ENCODE measurements around the gene MPND.

The MPND gene

GRCh38 chr19:4375164-4376027, 32.0 kb downstream of the MPND start:
- Histone ChIP-seq H3K4me3 (ENCODE audit: low read length in 2 of 2) (peak overlapping the region in 1 of 2 donors; percentile 29), H3K36me3 (ENCODE audit: control insufficient read depth in 2 of 2, insufficient read depth in 2 of 2, low read length in 2 of 2) (no peaks in the 10 kb centered on the region), H3K27ac (ENCODE audit: low read length) (peak overlapping the region; percentile 71), H3K9ac (ENCODE audit: low read length in 2 of 2) (no peak overlapping the region), H3K4me1 (ENCODE audit: control insufficient read depth, insufficient read depth, low read length) (peaks cover 82% of the 10 kb centered on the region), H3K9me3 (ENCODE audit: control insufficient read depth in 2 of 2, low read length in 2 of 2) (no peaks in the 10 kb centered on the region), H3K27me3 (ENCODE audit: control insufficient read depth in 1 of 2, insufficient read depth in 2 of 2, low read length in 2 of 2) (no peaks in the 10 kb centered on the region)

GRCh38 chr19:4376028-4376670, 32.8 kb downstream of the MPND start:
- H3K36me3 ChIP-seq (ENCODE audit: control insufficient read depth in 2 of 2, insufficient read depth in 2 of 2, low read length in 2 of 2): no peaks in the 10 kb centered on the region
- H3K4me1 ChIP-seq (ENCODE audit: control insufficient read depth, insufficient read depth, low read length): peaks cover 82% of the 10 kb centered on the region
- H3K9ac ChIP-seq (ENCODE audit: low read length in 2 of 2): peak overlapping the region in 1 of 2 donors; percentile 21
- no peak overlapping the region for H3K4me3 ChIP-seq (ENCODE audit: low read length in 2 of 2)
- no peaks in the 10 kb centered on the region for H3K9me3 ChIP-seq (ENCODE audit: control insufficient read depth in 2 of 2, low read length in 2 of 2)
- peak overlapping the region; percentile 31 for H3K27ac ChIP-seq (ENCODE audit: low read length)
- H3K27me3 ChIP-seq (ENCODE audit: control insufficient read depth in 1 of 2, insufficient read depth in 2 of 2, low read length in 2 of 2): no peaks in the 10 kb centered on the region

GRCh38 chr19:4376671-4376990, 33.3 kb downstream of the MPND start:
- H3K9me3 ChIP-seq (ENCODE audit: control insufficient read depth in 2 of 2, low read length in 2 of 2): no peaks in the 10 kb centered on the region
- H3K27ac ChIP-seq (ENCODE audit: low read length): no peak overlapping the region
- peak overlapping the region in 1 of 2 donors; percentile 36 for H3K9ac ChIP-seq (ENCODE audit: low read length in 2 of 2)
- peaks cover 77% of the 10 kb centered on the region for H3K4me1 ChIP-seq (ENCODE audit: control insufficient read depth, insufficient read depth, low read length)
- no peaks in the 10 kb centered on the region for H3K27me3 ChIP-seq (ENCODE audit: control insufficient read depth in 1 of 2, insufficient read depth in 2 of 2, low read length in 2 of 2)
- H3K4me3 ChIP-seq (ENCODE audit: low read length in 2 of 2): no peak overlapping the region
- H3K36me3 ChIP-seq (ENCODE audit: control insufficient read depth in 2 of 2, insufficient read depth in 2 of 2, low read length in 2 of 2): no peaks in the 10 kb centered on the region

- H3K9ac ChIP-seq (ENCODE audit: low read length in 2 of 2): no peak overlapping the region
- peaks cover 72% of the 10 kb centered on the region for H3K4me1 ChIP-seq (ENCODE audit: control insufficient read depth, insufficient read depth, low read length)
- no peaks in the 10 kb centered on the region for H3K36me3 ChIP-seq (ENCODE audit: control insufficient read depth in 2 of 2, insufficient read depth in 2 of 2, low read length in 2 of 2)
- H3K27ac ChIP-seq (ENCODE audit: low read length): no peak overlapping the region
- H3K4me3 ChIP-seq (ENCODE audit: low read length in 2 of 2): no peak overlapping the region
- H3K9me3 ChIP-seq (ENCODE audit: control insufficient read depth in 2 of 2, low read length in 2 of 2): no peaks in the 10 kb centered on the region
- H3K27me3 ChIP-seq (ENCODE audit: control insufficient read depth in 1 of 2, insufficient read depth in 2 of 2, low read length in 2 of 2): no peaks in the 10 kb centered on the region
Observed at GRCh38 chr19:4376991-4377781, 33.8 kb downstream of the MPND start.

GRCh38 chr19:4378886-4379285, 35.5 kb downstream of the MPND start:
- Histone ChIP-seq H3K27ac (ENCODE audit: low read length) (no peak overlapping the region), H3K9me3 (ENCODE audit: control insufficient read depth in 2 of 2, low read length in 2 of 2) (no peaks in the 10 kb centered on the region), H3K4me3 (ENCODE audit: low read length in 2 of 2) (no peak overlapping the region), H3K4me1 (ENCODE audit: control insufficient read depth, insufficient read depth, low read length) (peaks cover 56% of the 10 kb centered on the region), H3K36me3 (ENCODE audit: control insufficient read depth in 2 of 2, insufficient read depth in 2 of 2, low read length in 2 of 2) (peaks cover 0 to 2% of the 10 kb centered on the region in 2 donors), H3K9ac (ENCODE audit: low read length in 2 of 2) (no peak overlapping the region), H3K27me3 (ENCODE audit: control insufficient read depth in 1 of 2, insufficient read depth in 2 of 2, low read length in 2 of 2) (no peaks in the 10 kb centered on the region)

GRCh38 chr19:4379383-4380253, 36.3 kb downstream of the MPND start:
- Histone ChIP-seq H3K36me3 (ENCODE audit: control insufficient read depth in 2 of 2, insufficient read depth in 2 of 2, low read length in 2 of 2) (peaks cover 5% of the 10 kb centered on the region in 2 donors), H3K9ac (ENCODE audit: low read length in 2 of 2) (no peak overlapping the region), H3K27ac (ENCODE audit: low read length) (no peak overlapping the region), H3K27me3 (ENCODE audit: control insufficient read depth in 1 of 2, insufficient read depth in 2 of 2, low read length in 2 of 2) (no peaks in the 10 kb centered on the region), H3K4me1 (ENCODE audit: control insufficient read depth, insufficient read depth, low read length) (peaks cover 50% of the 10 kb centered on the region), H3K4me3 (ENCODE audit: low read length in 2 of 2) (no peak overlapping the region), H3K9me3 (ENCODE audit: control insufficient read depth in 2 of 2, low read length in 2 of 2) (no peaks in the 10 kb centered on the region)

GRCh38 chr19:4380254-4380727, 36.9 kb downstream of the MPND start:
- Histone ChIP-seq H3K36me3 (ENCODE audit: control insufficient read depth in 2 of 2, insufficient read depth in 2 of 2, low read length in 2 of 2) (peaks cover 6% of the 10 kb centered on the region in 2 donors), H3K9ac (ENCODE audit: low read length in 2 of 2) (no peak overlapping the region), H3K4me3 (ENCODE audit: low read length in 2 of 2) (no peak overlapping the region), H3K27ac (ENCODE audit: low read length) (no peak overlapping the region), H3K27me3 (ENCODE audit: control insufficient read depth in 1 of 2, insufficient read depth in 2 of 2, low read length in 2 of 2) (no peaks in the 10 kb centered on the region), H3K9me3 (ENCODE audit: control insufficient read depth in 2 of 2, low read length in 2 of 2) (no peaks in the 10 kb centered on the region), H3K4me1 (ENCODE audit: control insufficient read depth, insufficient read depth, low read length) (peaks cover 43% of the 10 kb centered on the region)

GRCh38 chr19:4385291-4386040, 42.1 kb downstream of the MPND start:
- Histone ChIP-seq H3K27ac (ENCODE audit: low read length) (no peak overlapping the region), H3K9me3 (ENCODE audit: control insufficient read depth in 2 of 2, low read length in 2 of 2) (no peaks in the 10 kb centered on the region), H3K27me3 (ENCODE audit: control insufficient read depth in 1 of 2, insufficient read depth in 2 of 2, low read length in 2 of 2) (no peaks in the 10 kb centered on the region), H3K4me3 (ENCODE audit: low read length in 2 of 2) (no peak overlapping the region), H3K36me3 (ENCODE audit: control insufficient read depth in 2 of 2, insufficient read depth in 2 of 2, low read length in 2 of 2) (peaks cover 6 to 8% of the 10 kb centered on the region in 2 donors), H3K9ac (ENCODE audit: low read length in 2 of 2) (no peak overlapping the region), H3K4me1 (ENCODE audit: control insufficient read depth, insufficient read depth, low read length) (peaks cover 32% of the 10 kb centered on the region)

GRCh38 chr19:4386041-4386782, 42.9 kb downstream of the MPND start:
- Histone ChIP-seq H3K4me1 (ENCODE audit: control insufficient read depth, insufficient read depth, low read length) (peaks cover 32% of the 10 kb centered on the region), H3K27ac (ENCODE audit: low read length) (no peak overlapping the region), H3K4me3 (ENCODE audit: low read length in 2 of 2) (no peak overlapping the region), H3K9ac (ENCODE audit: low read length in 2 of 2) (no peak overlapping the region), H3K9me3 (ENCODE audit: control insufficient read depth in 2 of 2, low read length in 2 of 2) (no peaks in the 10 kb centered on the region), H3K36me3 (ENCODE audit: control insufficient read depth in 2 of 2, insufficient read depth in 2 of 2, low read length in 2 of 2) (peaks cover 6 to 8% of the 10 kb centered on the region in 2 donors), H3K27me3 (ENCODE audit: control insufficient read depth in 1 of 2, insufficient read depth in 2 of 2, low read length in 2 of 2) (no peaks in the 10 kb centered on the region)
